ENCODE results near the gene ANKRD40.

ANKRD40 gene

DNA sequence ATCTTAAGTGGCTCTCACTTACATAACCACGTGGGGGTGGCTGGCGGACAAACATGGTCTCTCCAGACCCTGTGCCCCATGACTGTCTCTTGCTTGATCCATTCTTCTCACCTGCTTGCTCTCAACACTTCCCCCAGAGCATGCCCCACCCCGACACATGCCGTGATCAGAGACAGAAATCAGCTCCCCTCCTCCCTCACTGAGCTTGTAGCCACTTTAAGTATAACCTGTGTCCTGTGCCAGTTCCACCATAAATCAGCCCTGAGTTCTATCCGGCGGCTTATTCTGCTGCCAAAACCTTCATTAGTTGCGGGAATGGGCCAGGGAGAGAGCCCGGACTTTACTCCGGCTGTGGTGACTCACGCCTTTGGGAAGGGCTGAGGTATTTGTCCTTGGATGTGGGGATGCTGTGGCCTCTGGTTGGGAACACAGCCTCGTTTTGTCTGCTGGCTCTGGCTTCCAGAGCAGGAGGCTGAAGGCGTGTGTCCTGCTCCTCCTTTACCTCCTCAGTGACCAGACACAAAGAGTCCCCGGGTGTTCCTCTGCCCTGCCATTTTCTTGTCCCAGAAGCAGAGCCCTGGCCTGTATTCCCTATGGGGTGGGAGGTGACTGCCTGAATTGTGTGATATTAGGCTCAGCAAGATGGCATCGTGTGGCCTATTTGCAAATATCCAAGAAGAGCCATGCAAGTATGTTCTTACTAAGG lies 21.1 kb downstream of the ANKRD40 start:
- H3K36me3 ChIP-seq (ENCODE audit: control insufficient read depth in 1 of 2, insufficient read depth in 2 of 2, low read length in 2 of 2) = no peaks in the 10 kb centered on the region
- H3K9me3 ChIP-seq (ENCODE audit: control insufficient read depth in 1 of 2, low read length in 2 of 2) = no peaks in the 10 kb centered on the region
- peak overlapping the region; percentile 15 to 62 for H3K9ac ChIP-seq (ENCODE audit: low read depth in 1 of 2, low read length in 2 of 2)
- H3K4me1 ChIP-seq (ENCODE audit: control insufficient read depth in 1 of 2, insufficient read depth in 2 of 2, low read length in 2 of 2) = peaks cover 69 to 74% of the 10 kb centered on the region in 2 donors
- H3K4me3 ChIP-seq (ENCODE audit: low read depth in 1 of 2, low read length in 2 of 2) = peak overlapping the region in 1 of 2 donors; percentile 43
- H3K27ac ChIP-seq (ENCODE audit: low read depth, low read length) = peak overlapping the region; percentile 79
- no peaks in the 10 kb centered on the region for H3K27me3 ChIP-seq (ENCODE audit: control insufficient read depth in 1 of 2, insufficient read depth in 2 of 2, low read length in 2 of 2)

DNA sequence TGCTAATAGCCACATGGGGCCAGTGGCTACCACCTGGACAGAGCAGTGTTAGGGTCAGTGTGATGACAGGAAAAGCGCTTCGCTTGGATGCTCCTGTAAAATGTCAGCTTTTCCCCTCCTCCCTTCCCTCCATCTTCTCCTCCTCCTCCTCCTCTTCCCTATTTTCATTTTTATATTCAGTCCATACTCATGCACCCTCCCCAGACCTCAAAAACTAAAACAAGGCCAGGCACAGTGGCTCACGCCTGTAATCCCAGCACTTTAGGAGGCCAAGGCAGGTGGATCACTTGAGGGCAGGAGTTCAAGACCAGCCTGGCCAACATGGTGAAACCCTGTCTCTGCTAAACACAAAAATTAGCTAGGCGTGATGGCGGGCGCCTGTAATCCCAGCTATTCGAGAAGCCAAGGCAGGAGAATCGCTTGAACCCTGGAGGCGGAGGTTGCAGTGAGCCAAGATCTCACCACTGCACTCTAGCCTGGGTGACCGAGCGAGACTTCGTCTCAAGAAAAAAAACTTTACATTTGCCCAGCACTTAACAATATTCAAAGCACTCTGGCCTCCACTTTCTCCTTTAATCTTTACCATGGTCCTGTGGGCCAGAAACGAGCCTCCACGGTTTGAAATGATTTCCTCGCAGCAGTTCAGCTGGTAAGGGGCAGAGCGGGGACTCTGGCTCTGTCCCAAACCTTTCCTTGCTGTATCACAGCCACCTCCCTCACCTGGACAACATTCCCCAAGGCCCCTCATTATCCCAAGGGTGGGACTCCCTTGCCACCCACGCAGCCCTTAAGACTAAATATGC lies 21.8 kb downstream of the ANKRD40 start:
- H3K27ac ChIP-seq (ENCODE audit: low read depth, low read length) = peak overlapping the region; percentile 79
- peaks cover 62 to 74% of the 10 kb centered on the region in 2 donors for H3K4me1 ChIP-seq (ENCODE audit: control insufficient read depth in 1 of 2, insufficient read depth in 2 of 2, low read length in 2 of 2)
- H3K4me3 ChIP-seq (ENCODE audit: low read depth in 1 of 2, low read length in 2 of 2) = peak overlapping the region in 1 of 2 donors; percentile 43
- no peaks in the 10 kb centered on the region for H3K27me3 ChIP-seq (ENCODE audit: control insufficient read depth in 1 of 2, insufficient read depth in 2 of 2, low read length in 2 of 2)
- no peaks in the 10 kb centered on the region for H3K9me3 ChIP-seq (ENCODE audit: control insufficient read depth in 1 of 2, low read length in 2 of 2)
- no peaks in the 10 kb centered on the region for H3K36me3 ChIP-seq (ENCODE audit: control insufficient read depth in 1 of 2, insufficient read depth in 2 of 2, low read length in 2 of 2)
- peak overlapping the region; percentile 15 to 62 for H3K9ac ChIP-seq (ENCODE audit: low read depth in 1 of 2, low read length in 2 of 2)

DNA sequence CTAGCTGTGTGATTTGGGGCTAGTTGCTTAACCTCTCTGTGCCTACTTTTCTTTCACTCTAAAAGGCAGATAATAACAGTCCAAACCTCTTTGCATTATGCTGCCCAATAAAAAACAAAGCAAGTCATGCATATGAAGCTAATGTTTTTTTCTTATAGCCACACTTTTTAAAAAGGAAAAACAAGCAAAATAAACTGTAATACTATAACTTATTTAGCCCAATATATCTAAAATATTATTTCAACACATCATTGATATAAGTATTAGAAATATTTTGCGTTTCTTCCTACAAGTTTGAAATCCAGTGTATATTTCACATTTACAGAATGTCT lies 22.4 kb downstream of the ANKRD40 start:
- Histone ChIP-seq H3K9ac (ENCODE audit: low read depth in 1 of 2, low read length in 2 of 2) (no peak overlapping the region), H3K9me3 (ENCODE audit: control insufficient read depth in 1 of 2, low read length in 2 of 2) (no peaks in the 10 kb centered on the region), H3K36me3 (ENCODE audit: control insufficient read depth in 1 of 2, insufficient read depth in 2 of 2, low read length in 2 of 2) (no peaks in the 10 kb centered on the region), H3K4me1 (ENCODE audit: control insufficient read depth in 1 of 2, insufficient read depth in 2 of 2, low read length in 2 of 2) (peaks cover 56 to 70% of the 10 kb centered on the region in 2 donors), H3K4me3 (ENCODE audit: low read depth in 1 of 2, low read length in 2 of 2) (no peak overlapping the region), H3K27me3 (ENCODE audit: control insufficient read depth in 1 of 2, insufficient read depth in 2 of 2, low read length in 2 of 2) (no peaks in the 10 kb centered on the region), H3K27ac (ENCODE audit: low read depth, low read length) (peak overlapping the region; percentile 44)

DNA sequence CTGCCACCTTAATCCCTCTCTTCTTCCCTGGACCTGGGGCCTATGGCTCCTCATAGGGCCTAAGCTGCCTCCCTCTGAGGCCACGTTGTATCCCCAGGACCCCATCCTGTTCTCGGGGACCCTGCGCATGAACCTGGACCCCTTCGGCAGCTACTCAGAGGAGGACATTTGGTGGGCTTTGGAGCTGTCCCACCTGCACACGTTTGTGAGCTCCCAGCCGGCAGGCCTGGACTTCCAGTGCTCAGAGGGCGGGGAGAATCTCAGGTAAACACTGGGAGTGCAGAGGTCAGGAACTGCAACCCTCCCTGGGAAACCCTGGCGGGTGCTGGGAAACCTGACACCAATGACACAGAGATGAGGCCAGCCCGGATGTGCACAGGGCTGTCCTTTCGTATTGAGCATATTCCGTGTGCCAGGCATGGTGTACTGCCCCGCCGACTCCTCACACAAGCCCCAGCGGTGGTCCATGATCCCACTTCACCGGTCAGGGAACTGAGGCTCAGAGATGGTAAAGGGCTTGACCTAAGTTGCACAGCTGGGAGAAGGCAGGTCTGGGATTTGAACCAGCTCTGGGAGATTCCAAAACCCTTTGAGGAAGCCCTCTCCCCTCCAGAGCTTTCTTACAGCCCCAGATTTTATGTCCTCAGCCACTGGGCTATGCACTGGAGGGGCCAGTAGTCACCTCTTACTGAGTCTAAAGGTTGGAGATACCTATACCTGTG lies 22.9 kb downstream of the ANKRD40 start:
- Histone ChIP-seq H3K27ac (ENCODE audit: low read depth, low read length) (peak overlapping the region; percentile 44), H3K9ac (ENCODE audit: low read depth in 1 of 2, low read length in 2 of 2) (peak overlapping the region; percentile 35 to 41), H3K36me3 (ENCODE audit: control insufficient read depth in 1 of 2, insufficient read depth in 2 of 2, low read length in 2 of 2) (peaks cover 0 to 2% of the 10 kb centered on the region in 2 donors), H3K27me3 (ENCODE audit: control insufficient read depth in 1 of 2, insufficient read depth in 2 of 2, low read length in 2 of 2) (no peaks in the 10 kb centered on the region), H3K4me3 (ENCODE audit: low read depth in 1 of 2, low read length in 2 of 2) (peak overlapping the region in 1 of 2 donors; percentile 8), H3K9me3 (ENCODE audit: control insufficient read depth in 1 of 2, low read length in 2 of 2) (no peaks in the 10 kb centered on the region), H3K4me1 (ENCODE audit: control insufficient read depth in 1 of 2, insufficient read depth in 2 of 2, low read length in 2 of 2) (peaks cover 51 to 65% of the 10 kb centered on the region in 2 donors)

DNA sequence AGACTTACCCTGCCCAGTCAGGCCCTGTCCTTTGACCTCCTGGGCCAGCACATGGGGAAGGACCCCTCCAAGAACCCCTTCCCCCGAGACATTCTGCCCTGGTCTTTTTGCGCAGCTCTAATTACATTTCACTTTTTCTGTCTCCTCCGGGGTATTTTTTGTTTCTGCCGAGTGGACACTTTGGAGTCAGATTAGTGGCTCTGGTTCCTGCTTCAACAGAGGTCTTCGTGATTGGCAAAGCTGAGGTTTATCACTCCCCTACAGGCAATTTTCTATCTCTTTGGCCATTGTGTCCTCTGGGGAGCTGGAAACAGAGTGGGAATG lies 23.5 kb downstream of the ANKRD40 start:
- Histone ChIP-seq H3K9me3 (ENCODE audit: control insufficient read depth in 1 of 2, low read length in 2 of 2) (no peaks in the 10 kb centered on the region), H3K9ac (ENCODE audit: low read depth in 1 of 2, low read length in 2 of 2) (peak overlapping the region; percentile 35 to 41), H3K4me1 (ENCODE audit: control insufficient read depth in 1 of 2, insufficient read depth in 2 of 2, low read length in 2 of 2) (peaks cover 45 to 60% of the 10 kb centered on the region in 2 donors)

DNA sequence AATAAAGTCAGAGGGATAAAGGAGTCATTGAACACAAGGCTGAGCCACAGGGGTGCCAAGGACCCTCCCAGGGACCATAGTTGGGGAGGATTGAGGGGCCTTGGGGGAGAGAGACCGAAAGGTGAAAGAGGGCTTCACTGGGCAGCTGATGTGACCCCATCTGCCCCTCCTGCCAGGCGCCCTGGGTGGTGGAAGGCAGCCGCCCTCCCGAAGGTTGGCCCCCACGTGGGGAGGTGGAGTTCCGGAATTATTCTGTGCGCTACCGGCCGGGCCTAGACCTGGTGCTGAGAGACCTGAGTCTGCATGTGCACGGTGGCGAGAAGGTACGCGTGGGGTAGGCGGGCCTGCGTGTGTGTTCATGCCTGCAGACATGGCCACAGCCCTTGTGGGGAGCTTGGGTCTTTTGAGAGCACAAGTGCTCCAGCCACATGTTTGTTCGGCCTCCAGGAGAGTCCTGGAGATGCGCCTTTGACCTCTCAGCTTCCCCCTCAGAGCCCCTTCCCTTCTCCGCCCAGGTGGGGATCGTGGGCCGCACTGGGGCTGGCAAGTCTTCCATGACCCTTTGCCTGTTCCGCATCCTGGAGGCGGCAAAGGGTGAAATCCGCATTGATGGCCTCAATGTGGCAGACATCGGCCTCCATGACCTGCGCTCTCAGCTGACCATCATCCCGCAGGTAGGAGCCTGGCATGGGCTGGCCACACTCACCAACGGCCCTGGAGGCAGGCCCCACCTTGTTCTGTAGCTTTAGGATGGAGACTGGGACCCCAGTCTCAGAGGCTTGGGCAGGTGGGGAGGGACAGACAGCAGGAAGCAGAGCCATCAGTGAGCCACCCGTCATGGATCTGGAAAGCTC lies 24.1 kb downstream of the ANKRD40 start:
- H3K4me1 ChIP-seq (ENCODE audit: control insufficient read depth in 1 of 2, insufficient read depth in 2 of 2, low read length in 2 of 2) = peaks cover 42 to 57% of the 10 kb centered on the region in 2 donors
- no peaks in the 10 kb centered on the region for H3K9me3 ChIP-seq (ENCODE audit: control insufficient read depth in 1 of 2, low read length in 2 of 2)
- H3K9ac ChIP-seq (ENCODE audit: low read depth in 1 of 2, low read length in 2 of 2) = peak overlapping the region in 1 of 2 donors; percentile 35
- no peak overlapping the region for H3K27ac ChIP-seq (ENCODE audit: low read depth, low read length)
- H3K36me3 ChIP-seq (ENCODE audit: control insufficient read depth in 1 of 2, insufficient read depth in 2 of 2, low read length in 2 of 2) = peaks cover 0 to 12% of the 10 kb centered on the region in 2 donors
- H3K27me3 ChIP-seq (ENCODE audit: control insufficient read depth in 1 of 2, insufficient read depth in 2 of 2, low read length in 2 of 2) = no peaks in the 10 kb centered on the region
- no peak overlapping the region for H3K4me3 ChIP-seq (ENCODE audit: low read depth in 1 of 2, low read length in 2 of 2)

More for the DNA sequence above, 23.5 kb downstream of the ANKRD40 start:
- Histone ChIP-seq H3K4me3 (ENCODE audit: low read depth in 1 of 2, low read length in 2 of 2) (peak overlapping the region in 1 of 2 donors; percentile 8), H3K27ac (ENCODE audit: low read depth, low read length) (no peak overlapping the region), H3K27me3 (ENCODE audit: control insufficient read depth in 1 of 2, insufficient read depth in 2 of 2, low read length in 2 of 2) (no peaks in the 10 kb centered on the region), H3K36me3 (ENCODE audit: control insufficient read depth in 1 of 2, insufficient read depth in 2 of 2, low read length in 2 of 2) (peaks cover 0 to 7% of the 10 kb centered on the region in 2 donors)

DNA sequence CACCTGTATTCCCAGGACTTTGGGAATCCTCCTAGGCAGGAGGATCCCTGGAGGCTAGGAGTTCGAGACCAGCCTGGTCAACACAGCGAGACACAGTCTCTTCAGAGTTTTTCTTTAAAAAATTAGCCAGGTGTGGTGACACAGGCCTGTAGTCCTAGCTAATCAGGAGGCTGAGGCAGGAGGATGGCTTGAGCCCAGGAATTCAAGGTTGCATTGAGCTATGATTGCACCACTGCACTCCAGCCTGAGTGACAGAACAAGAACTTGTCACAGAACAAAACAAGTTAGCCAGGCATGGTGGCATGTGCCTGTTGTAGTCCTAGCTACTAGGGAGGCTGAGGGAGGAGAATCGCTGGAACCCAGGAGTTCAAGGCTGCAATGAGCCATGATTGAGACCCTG lies 24.8 kb downstream of the ANKRD40 start:
- Histone ChIP-seq H3K36me3 (ENCODE audit: control insufficient read depth in 1 of 2, insufficient read depth in 2 of 2, low read length in 2 of 2) (peaks cover 0 to 19% of the 10 kb centered on the region in 2 donors), H3K9ac (ENCODE audit: low read depth in 1 of 2, low read length in 2 of 2) (no peak overlapping the region), H3K4me3 (ENCODE audit: low read depth in 1 of 2, low read length in 2 of 2) (no peak overlapping the region), H3K9me3 (ENCODE audit: control insufficient read depth in 1 of 2, low read length in 2 of 2) (no peaks in the 10 kb centered on the region), H3K4me1 (ENCODE audit: control insufficient read depth in 1 of 2, insufficient read depth in 2 of 2, low read length in 2 of 2) (peaks cover 37 to 52% of the 10 kb centered on the region in 2 donors), H3K27ac (ENCODE audit: low read depth, low read length) (no peak overlapping the region), H3K27me3 (ENCODE audit: control insufficient read depth in 1 of 2, insufficient read depth in 2 of 2, low read length in 2 of 2) (no peaks in the 10 kb centered on the region)

DNA sequence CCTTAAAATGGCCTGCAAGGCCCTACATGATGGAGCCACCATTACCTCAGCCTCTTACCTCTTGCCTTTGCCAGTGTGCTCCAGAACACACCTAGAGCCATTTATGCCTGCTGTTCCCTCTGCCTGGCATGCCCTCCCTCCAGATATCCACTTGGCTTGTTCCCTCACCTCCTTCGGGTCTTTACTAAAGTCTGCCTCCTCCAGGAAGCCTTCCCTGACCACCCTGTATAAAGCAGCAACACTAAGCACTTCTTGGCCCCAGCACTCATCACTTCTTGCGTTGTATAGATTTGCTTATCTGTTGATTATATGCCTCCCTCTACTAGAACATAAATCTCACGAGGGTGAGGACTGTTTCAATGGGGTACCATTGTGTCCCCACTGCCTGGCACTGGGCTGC lies 25.3 kb downstream of the ANKRD40 start:
- Histone ChIP-seq H3K9me3 (ENCODE audit: control insufficient read depth in 1 of 2, low read length in 2 of 2) (no peaks in the 10 kb centered on the region), H3K27ac (ENCODE audit: low read depth, low read length) (no peak overlapping the region), H3K27me3 (ENCODE audit: control insufficient read depth in 1 of 2, insufficient read depth in 2 of 2, low read length in 2 of 2) (no peaks in the 10 kb centered on the region), H3K36me3 (ENCODE audit: control insufficient read depth in 1 of 2, insufficient read depth in 2 of 2, low read length in 2 of 2) (peaks cover 0 to 24% of the 10 kb centered on the region in 2 donors), H3K9ac (ENCODE audit: low read depth in 1 of 2, low read length in 2 of 2) (no peak overlapping the region), H3K4me1 (ENCODE audit: control insufficient read depth in 1 of 2, insufficient read depth in 2 of 2, low read length in 2 of 2) (peaks cover 34 to 47% of the 10 kb centered on the region in 2 donors), H3K4me3 (ENCODE audit: low read depth in 1 of 2, low read length in 2 of 2) (no peak overlapping the region)

DNA sequence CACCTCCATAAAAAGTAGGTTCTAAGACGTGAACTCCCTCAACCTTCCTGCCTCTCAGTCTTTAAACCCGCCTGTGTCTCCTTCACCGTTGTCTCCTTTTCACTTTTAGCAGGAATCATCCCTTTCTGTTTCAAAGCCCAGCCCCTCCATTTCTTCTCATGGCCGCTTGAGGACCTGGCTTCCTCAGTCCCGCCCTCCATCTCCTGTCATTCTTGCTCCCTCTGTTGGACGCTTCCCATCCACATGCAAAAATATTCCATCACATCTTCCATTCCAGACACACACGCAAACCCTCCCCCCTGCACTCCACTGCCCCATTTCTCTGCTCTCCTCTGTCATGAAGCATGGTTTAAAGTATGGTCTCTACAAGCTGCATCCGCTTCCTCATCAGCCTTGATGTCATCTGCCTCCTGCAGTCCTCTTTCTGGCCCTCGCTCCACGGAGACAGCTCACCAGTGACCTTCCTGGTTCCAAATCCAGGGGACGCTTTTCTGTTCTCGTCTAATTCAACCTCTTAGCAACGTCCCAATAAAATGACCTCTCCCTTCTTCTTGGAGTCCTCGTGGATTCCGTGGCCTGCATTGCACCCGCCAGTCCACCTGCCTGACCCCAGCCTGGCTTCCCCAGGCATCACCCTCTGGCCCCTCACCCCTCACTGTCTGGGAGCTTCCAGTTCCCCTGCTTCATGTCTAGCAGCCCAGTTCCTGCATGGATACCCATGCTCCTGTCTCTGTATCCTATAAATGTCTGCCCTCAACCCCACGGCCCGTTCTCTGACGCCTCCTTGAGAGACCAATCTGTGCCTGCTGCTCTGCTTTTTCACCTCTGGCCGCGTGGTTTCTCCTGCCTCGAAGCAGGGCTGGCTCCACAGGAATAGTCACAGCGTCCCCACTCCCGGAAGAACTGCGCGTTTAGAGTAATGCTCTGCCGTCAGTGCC lies 26.2 kb downstream of the ANKRD40 start:
- no peak overlapping the region for H3K27ac ChIP-seq (ENCODE audit: low read depth, low read length)
- H3K9me3 ChIP-seq (ENCODE audit: control insufficient read depth in 1 of 2, low read length in 2 of 2) = no peaks in the 10 kb centered on the region
- peaks cover 27 to 39% of the 10 kb centered on the region in 2 donors for H3K4me1 ChIP-seq (ENCODE audit: control insufficient read depth in 1 of 2, insufficient read depth in 2 of 2, low read length in 2 of 2)
- no peaks in the 10 kb centered on the region for H3K27me3 ChIP-seq (ENCODE audit: control insufficient read depth in 1 of 2, insufficient read depth in 2 of 2, low read length in 2 of 2)
- H3K9ac ChIP-seq (ENCODE audit: low read depth in 1 of 2, low read length in 2 of 2) = no peak overlapping the region
- H3K36me3 ChIP-seq (ENCODE audit: control insufficient read depth in 1 of 2, insufficient read depth in 2 of 2, low read length in 2 of 2) = peaks cover 0 to 29% of the 10 kb centered on the region in 2 donors
- H3K4me3 ChIP-seq (ENCODE audit: low read depth in 1 of 2, low read length in 2 of 2) = peak overlapping the region in 1 of 2 donors; percentile 4
